ENCODE data around the gene AADACL2. TPM values are rescaled to one million over a fixed set of nuclear protein-coding genes. Genes with fewer than 3 reads are reported as not detected.

The AADACL2 gene
- total RNA-seq, 1 donor from 2014 or later = 0.49 TPM

DNA sequence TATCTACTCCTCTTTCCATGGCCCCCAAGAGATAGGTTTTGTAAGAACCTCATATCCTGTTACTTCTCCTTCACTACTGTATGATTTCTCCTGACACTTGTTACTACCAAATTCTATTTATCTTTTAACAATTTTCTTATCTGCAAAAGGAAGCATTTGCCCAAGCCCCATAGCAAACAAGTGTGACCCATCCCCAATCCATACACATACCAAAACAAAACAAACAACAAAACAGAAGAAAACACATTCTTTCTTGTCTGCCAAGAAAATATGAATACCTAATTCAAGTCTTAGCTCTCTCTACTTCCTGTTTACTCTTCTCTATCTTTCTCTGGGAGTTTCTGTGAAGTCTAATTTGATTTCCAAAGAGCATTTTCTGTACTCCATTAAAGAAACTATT lies 41.2 kb downstream of the AADACL2 start:
- H3K36me3 ChIP-seq = no peaks in the 10 kb centered on the region
- TF ChIP-seq POLR2A (IDR thresholded peaks at IDR 0.05) = no peak
- TF ChIP-seq POLR2AphosphoS5 (IDR thresholded peaks at IDR 0.05; ENCODE audit: insufficient read depth in 1 of 2, low read depth in 1 of 2) = no peak
- TF ChIP-seq, protein P1, sequence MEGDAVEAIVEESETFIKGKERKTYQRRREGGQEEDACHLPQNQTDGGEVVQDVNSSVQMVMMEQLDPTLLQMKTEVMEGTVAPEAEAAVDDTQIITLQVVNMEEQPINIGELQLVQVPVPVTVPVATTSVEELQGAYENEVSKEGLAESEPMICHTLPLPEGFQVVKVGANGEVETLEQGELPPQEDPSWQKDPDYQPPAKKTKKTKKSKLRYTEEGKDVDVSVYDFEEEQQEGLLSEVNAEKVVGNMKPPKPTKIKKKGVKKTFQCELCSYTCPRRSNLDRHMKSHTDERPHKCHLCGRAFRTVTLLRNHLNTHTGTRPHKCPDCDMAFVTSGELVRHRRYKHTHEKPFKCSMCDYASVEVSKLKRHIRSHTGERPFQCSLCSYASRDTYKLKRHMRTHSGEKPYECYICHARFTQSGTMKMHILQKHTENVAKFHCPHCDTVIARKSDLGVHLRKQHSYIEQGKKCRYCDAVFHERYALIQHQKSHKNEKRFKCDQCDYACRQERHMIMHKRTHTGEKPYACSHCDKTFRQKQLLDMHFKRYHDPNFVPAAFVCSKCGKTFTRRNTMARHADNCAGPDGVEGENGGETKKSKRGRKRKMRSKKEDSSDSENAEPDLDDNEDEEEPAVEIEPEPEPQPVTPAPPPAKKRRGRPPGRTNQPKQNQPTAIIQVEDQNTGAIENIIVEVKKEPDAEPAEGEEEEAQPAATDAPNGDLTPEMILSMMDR (IDR thresholded peaks at IDR 0.05) = no peak
- H3K9me3 ChIP-seq = no peaks in the 10 kb centered on the region
- peaks cover 23% of the 10 kb centered on the region for H3K4me1 ChIP-seq
- no peaks in the 10 kb centered on the region for H3K27me3 ChIP-seq
- intact Hi-C loops (cut with DNase I) = no loop called here
- no peak for DNase-seq (ENCODE audit: extremely low spot score in 2 of 2)
- no peak overlapping the region for H3K27ac ChIP-seq
- H3K4me3 ChIP-seq = no peak overlapping the region

DNA sequence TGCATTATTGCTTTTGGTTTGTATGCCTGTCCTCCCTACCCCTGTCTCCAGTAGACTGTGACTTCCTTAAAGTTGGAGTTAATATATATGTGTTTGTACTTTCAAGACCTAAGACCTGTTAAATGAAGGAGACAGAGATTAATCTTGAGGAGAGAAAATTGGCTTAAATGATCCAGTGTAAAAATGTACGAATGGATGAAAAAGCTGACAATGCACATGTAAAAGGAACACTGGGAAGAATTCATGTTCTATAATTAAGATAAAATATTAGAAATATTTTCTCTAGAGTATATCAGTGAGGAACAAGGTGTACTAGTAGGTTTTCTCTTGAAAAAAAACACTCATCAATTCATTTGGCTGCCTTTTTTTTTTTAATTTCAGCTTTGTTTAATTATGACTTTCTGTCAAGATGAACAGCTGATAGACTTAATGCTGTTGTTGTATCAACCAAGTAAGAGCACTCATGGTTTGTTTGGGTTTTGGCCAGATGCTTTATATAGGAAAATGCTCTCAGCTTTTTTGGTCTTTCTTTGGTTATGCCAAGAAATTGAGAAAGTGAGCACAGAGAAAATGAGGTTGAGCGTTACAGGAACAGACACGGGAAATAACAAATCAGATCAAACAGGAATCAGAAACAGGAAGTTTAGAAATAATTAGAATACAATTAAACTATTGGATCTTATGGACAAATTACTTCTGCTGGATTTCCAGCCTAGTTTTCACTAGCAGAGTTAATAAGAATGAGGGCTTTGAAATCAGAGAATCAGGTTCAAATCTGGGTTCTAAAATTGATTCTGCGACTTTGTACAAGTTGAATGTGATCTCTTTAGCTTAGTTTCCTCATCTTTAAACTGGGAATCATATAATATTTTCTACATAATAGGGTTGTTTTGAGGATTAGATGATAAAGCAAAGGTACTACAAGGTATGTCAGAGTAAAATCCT lies 41.9 kb downstream of the AADACL2 start:
- Histone ChIP-seq H3K27ac (no peak overlapping the region), H3K27me3 (no peaks in the 10 kb centered on the region), H3K4me3 (no peak overlapping the region), H3K9me3 (no peaks in the 10 kb centered on the region), H3K4me1 (peaks cover 17% of the 10 kb centered on the region), H3K36me3 (no peaks in the 10 kb centered on the region)
- intact Hi-C loops (cut with DNase I) = no loop called here
- TF ChIP-seq, protein P1 (IDR thresholded peaks at IDR 0.05) = no peak
- TF ChIP-seq POLR2A (IDR thresholded peaks at IDR 0.05) (no peak), POLR2AphosphoS5 (IDR thresholded peaks at IDR 0.05; ENCODE audit: insufficient read depth in 1 of 2, low read depth in 1 of 2) (no peak)
- DNase-seq (ENCODE audit: extremely low spot score in 2 of 2) = no peak

DNA sequence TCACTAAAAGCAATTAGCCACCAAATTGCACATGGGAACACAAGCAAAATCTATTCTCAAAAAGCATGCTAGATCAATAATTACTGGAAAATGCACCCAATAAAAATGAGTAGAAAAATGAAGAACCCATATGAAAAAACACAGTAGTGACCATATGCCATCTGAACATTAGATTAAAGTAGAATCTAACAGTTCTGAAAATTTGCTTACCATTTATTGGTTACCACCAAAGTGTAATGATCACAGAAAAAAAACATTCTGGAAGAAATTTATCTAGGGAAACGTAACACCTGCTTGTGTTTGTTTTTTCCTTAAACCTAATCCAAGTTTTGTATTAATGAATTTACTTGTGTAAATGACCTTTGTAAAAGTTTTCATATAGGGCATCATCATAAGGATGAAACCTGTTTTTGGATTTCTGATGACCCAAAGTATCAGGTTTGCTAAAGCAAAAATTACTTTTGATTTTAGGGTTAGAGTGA lies 42.6 kb downstream of the AADACL2 start:
- no peak for DNase-seq (ENCODE audit: extremely low spot score in 2 of 2)
- Histone ChIP-seq H3K36me3 (no peaks in the 10 kb centered on the region), H3K9me3 (no peaks in the 10 kb centered on the region), H3K27ac (no peak overlapping the region), H3K27me3 (no peaks in the 10 kb centered on the region), H3K4me3 (no peak overlapping the region), H3K4me1 (peaks cover 10% of the 10 kb centered on the region)
- TF ChIP-seq POLR2A (IDR thresholded peaks at IDR 0.05) (no peak), POLR2AphosphoS5 (IDR thresholded peaks at IDR 0.05; ENCODE audit: insufficient read depth in 1 of 2, low read depth in 1 of 2) (no peak)
- TF ChIP-seq, protein P1 (IDR thresholded peaks at IDR 0.05) = no peak
- intact Hi-C loops (cut with DNase I) = no loop called here

DNA sequence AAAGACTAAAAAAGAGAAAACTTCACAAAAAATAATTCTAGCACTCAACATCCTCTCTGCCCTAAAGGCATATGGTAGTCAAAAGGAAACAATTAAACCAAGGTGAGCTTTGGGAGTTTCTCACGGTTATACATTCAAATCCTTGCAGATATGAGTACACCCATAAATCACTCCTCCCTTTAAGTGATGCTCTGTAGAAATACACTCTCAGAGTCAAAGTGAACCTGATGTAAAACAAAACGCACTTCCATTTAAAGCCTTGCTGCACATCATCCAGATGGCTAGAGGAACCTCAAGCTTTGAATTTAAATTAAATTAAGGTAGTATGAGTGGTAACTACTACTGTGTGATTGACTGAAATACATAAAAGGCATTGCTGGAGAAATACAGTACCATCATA lies 44.2 kb downstream of the AADACL2 start:
- Histone ChIP-seq H3K27ac (no peak overlapping the region), H3K4me1 (no peaks in the 10 kb centered on the region), H3K9me3 (no peaks in the 10 kb centered on the region), H3K36me3 (no peaks in the 10 kb centered on the region), H3K27me3 (no peaks in the 10 kb centered on the region), H3K4me3 (no peak overlapping the region)
- intact Hi-C loops (cut with DNase I) = no loop called here
- no peak for TF ChIP-seq POLR2A (IDR thresholded peaks at IDR 0.05)
- no peak for TF ChIP-seq POLR2AphosphoS5 (IDR thresholded peaks at IDR 0.05; ENCODE audit: insufficient read depth in 1 of 2, low read depth in 1 of 2)
- TF ChIP-seq, protein P1 (IDR thresholded peaks at IDR 0.05) = no peak
- no peak for DNase-seq (ENCODE audit: extremely low spot score in 2 of 2)

DNA sequence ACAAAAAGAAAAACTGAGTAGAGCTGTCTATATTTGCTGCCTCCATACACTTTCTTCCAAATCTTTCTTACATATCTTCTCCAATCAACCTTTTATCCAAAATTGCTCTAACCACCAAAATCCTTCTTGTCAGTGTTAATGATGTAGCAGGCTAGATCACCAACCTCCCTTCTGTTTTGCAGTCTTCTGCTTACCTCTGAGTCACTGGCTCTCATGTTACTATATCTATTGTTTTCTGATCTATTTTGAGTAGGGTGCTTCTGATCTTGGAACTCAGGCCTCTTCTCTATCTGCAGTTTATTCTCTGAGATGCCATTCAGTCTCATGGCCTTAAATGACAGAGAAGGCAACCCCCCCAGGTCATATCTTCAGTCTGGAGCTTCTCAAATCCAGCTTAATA lies 53.9 kb downstream of the AADACL2 start:
- TF ChIP-seq POLR2A (IDR thresholded peaks at IDR 0.05) = no peak
- no peak for DNase-seq (ENCODE audit: extremely low spot score in 2 of 2)
- intact Hi-C loops (cut with DNase I) = no loop called here

More for the DNA sequence above, 53.9 kb downstream of the AADACL2 start:
- Histone ChIP-seq H3K4me1 (no peaks in the 10 kb centered on the region), H3K27me3 (no peaks in the 10 kb centered on the region), H3K27ac (no peak overlapping the region), H3K4me3 (no peak overlapping the region), H3K9me3 (no peaks in the 10 kb centered on the region), H3K36me3 (no peaks in the 10 kb centered on the region)
